T-cell (primary cell): ENCODE data around the gene FAM177A1. TPM values are rescaled to one million over a fixed set of nuclear protein-coding genes. Genes with fewer than 3 reads are reported as not detected.
A peak's percentile ranks its signal among the peaks of the same experiment; 100 is the strongest.

Experiments
- ATAC-seq, 4 experiments: fragments of 200-7000 bp in 3 of 4; fragments of 150-1000 bp in 1 of 4; cut with Tn5 transposase; replicated peaks in 1 of 4; 1 replicate in 3 of 4; 2 replicates in 1 of 4; pipeline ENCODE4 v1.10.0; 2021; ENCODE audit warnings: moderate library complexity in 3 of 4, mild to moderate bottlenecking in 2 of 4, moderate number of reproducible peaks in 1 of 4
- CTCF ChIA-PET, 2 donors: fragments of 300-600 bp; sonication (Branson Sonifier 250); formaldehyde crosslinking; loops; one replicate each; lab custom pipeline; 2022; ENCODE audit warnings: antibody characterized with exemption in 2 of 2; lab: Charles Lee
- POLR2A ChIA-PET, 2 donors: fragments of 300-600 bp; sonication (Branson Sonifier 250); formaldehyde crosslinking; loops; one replicate each; lab custom pipeline; 2022; ENCODE audit warnings: antibody characterized with exemption in 2 of 2; lab: Charles Lee
- DNase-seq, 35 experiments: peaks; one replicate each; pipeline versions ENCODE4 v3.0.0 to v3.0.0-alpha.2; 2013 to 2023
- H3K27ac ChIP-seq: one replicate; pipeline ENCODE4 v1.5.1; 2013; ENCODE audit warnings: low read length
- H3K27me3 ChIP-seq, 2 experiments: replicated peaks in 1 of 2; 1 replicate in 1 of 2; 2 replicates in 1 of 2; pipeline versions ENCODE4 v1.6.1 to v1.7.0; 2013; ENCODE audit warnings: low read length in 1 of 2, mixed read lengths in 1 of 2; ENCODE audit not compliant: control insufficient read depth in 2 of 2, insufficient read depth in 2 of 2; ENCODE audit errors: extremely low read depth in 1 of 2
- H3K36me3 ChIP-seq, 2 donors: 1 replicate in 1 of 2; 2 replicates in 1 of 2; pipeline versions ENCODE4 v1.6.1 to v1.7.0; 2013; ENCODE audit warnings: low read length in 1 of 2; ENCODE audit not compliant: control insufficient read depth in 2 of 2, insufficient read depth in 1 of 2; ENCODE audit errors: extremely low read depth in 1 of 2
- H3K4me1 ChIP-seq, 2 experiments: 1 replicate in 1 of 2; 2 replicates in 1 of 2; pipeline versions ENCODE4 v1.6.1 to v1.7.0; 2013; ENCODE audit warnings: low read length in 2 of 2, mixed read lengths in 1 of 2; ENCODE audit not compliant: insufficient read depth in 2 of 2, control insufficient read depth in 1 of 2; ENCODE audit errors: extremely low read depth in 1 of 2
- H3K4me3 ChIP-seq, 2 donors: 1 replicate in 1 of 2; 2 replicates in 1 of 2; pipeline versions ENCODE4 v1.5.1 to v1.7.0; 2013; ENCODE audit warnings: mild to moderate bottlenecking in 2 of 2, low read length in 1 of 2, moderate library complexity in 1 of 2; ENCODE audit not compliant: control insufficient read depth in 1 of 2; ENCODE audit errors: extremely low read depth in 1 of 2
- H3K9me3 ChIP-seq: 2 replicates; pipeline ENCODE4 v1.7.0; 2013
- H3K27ac Mint-ChIP-seq, 2 donors: one replicate each; pipeline ENCODE4 v1.8.0; 2020 to 2021; ENCODE audit warnings: mild to moderate bottlenecking in 2 of 2, mixed read lengths in 2 of 2
- H3K27me3 Mint-ChIP-seq, 2 donors: one replicate each; pipeline ENCODE4 v1.8.0; 2021 to 2022; ENCODE audit warnings: mixed read lengths in 2 of 2
- H3K36me3 Mint-ChIP-seq: one replicate; pipeline ENCODE4 v1.8.0; 2021; ENCODE audit warnings: mixed read lengths
- H3K4me1 Mint-ChIP-seq, 3 donors: one replicate each; pipeline ENCODE4 v1.8.0; 2020 to 2022; ENCODE audit warnings: mixed read lengths in 3 of 3, mild to moderate bottlenecking in 1 of 3
- H3K4me3 Mint-ChIP-seq, 3 donors: one replicate each; pipeline ENCODE4 v1.8.0; 2020 to 2022; ENCODE audit warnings: mild to moderate bottlenecking in 3 of 3, mixed read lengths in 3 of 3, moderate library complexity in 3 of 3
- H3K9me3 Mint-ChIP-seq, 3 donors: one replicate each; pipeline ENCODE4 v1.8.0; 2020 to 2022; ENCODE audit warnings: mixed read lengths in 3 of 3
- WGBS: methylation state at CpG from one replicate; pipeline ENCODE4 v1.1.5; 2013; ENCODE audit warnings: missing lambda C conversion rate; ENCODE audit not compliant: insufficient coverage; 5-methylcytosine and 5-hydroxymethylcytosine counted together
- total RNA-seq, 35 experiments: library from RNA in 6 of 35; stranded (reverse) in 6 of 35; fragments of 120-200 nt in 1 of 35; gene quantifications; one replicate each; pipeline versions ENCODE4 v1.2.1 to v1.2.4 and lab custom pipeline; 2013 to 2026

Gene FAM177A1
- total RNA-seq, 5 donors from 2014 or later (not counting 1 experiment from before 2014, with no cell fraction given): 35.7 to 141 (median 38.7) TPM

GRCh38 chr14:35114036-35114435, 68.0 kb downstream of the FAM177A1 start:
- Mint-ChIP-seq H3K4me3 (no peak overlapping the region), H3K36me3 (peaks cover 51% of the 10 kb centered on the region), H3K9me3 (no peaks in the 10 kb centered on the region), H3K27ac (no peak overlapping the region), H3K27me3 (no peaks in the 10 kb centered on the region), H3K4me1 (peaks cover 37 to 46% (median 43%) of the 10 kb centered on the region in 3 donors)
- Histone ChIP-seq H3K4me1 (peaks cover 0 to 7% of the 10 kb centered on the region in 2 experiments), H3K36me3 (peaks cover 12 to 62% of the 10 kb centered on the region in 2 donors), H3K27ac (no peak overlapping the region), H3K9me3 (no peaks in the 10 kb centered on the region), H3K4me3 (no peak overlapping the region), H3K27me3 (no peaks in the 10 kb centered on the region)
- no peak for ATAC-seq
- ChIA-PET POLR2A (interaction anchor here (0.5 to 0.9 kb wide), 8 partner anchors 10 to 298 kb away, joined by 3 to 10 read pairs (median 4); no protein-coding TSS in a partner anchor), CTCF (interaction anchor here (0.6 to 0.7 kb wide), 4 partner anchors 133 to 312 kb away, joined by 3 to 5 read pairs (median 4); no protein-coding TSS in a partner anchor)
- no CpG with 5 or more reads among the region's 2 CpGs for WGBS
- no peak for DNase-seq

DNA sequence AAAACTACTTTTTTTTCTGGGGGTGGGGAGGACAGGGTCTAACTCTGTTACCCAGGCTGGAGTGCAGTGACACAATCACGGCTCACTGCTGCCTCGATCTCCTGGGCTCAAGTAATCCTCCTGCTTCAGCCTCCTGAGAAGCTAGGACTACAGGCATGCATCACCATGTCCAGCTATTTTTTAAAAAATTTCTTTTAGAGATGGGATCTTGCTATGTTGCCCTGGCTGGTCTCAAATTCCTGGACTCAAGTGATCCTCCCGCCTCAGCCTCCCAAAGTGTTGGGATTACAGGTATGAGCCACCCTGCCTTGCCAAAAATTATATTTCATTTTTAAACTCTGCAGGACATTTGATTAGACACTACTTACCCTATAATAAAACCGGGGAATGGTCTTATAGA, 70.2 kb downstream of the FAM177A1 start:
- ChIA-PET CTCF (no interaction called here), POLR2A (no interaction called here)
- no peak overlapping the region for H3K27ac Mint-ChIP-seq
- Histone ChIP-seq H3K9me3 (no peaks in the 10 kb centered on the region), H3K4me1 (peaks cover 3 to 27% of the 10 kb centered on the region in 2 experiments), H3K4me3 (no peak overlapping the region), H3K36me3 (peaks cover 12 to 44% of the 10 kb centered on the region in 2 donors), H3K27me3 (no peaks in the 10 kb centered on the region), H3K27ac (no peak overlapping the region)
- no peak for DNase-seq
- peaks cover 55 to 64% (median 60%) of the 10 kb centered on the region in 3 donors for H3K4me1 Mint-ChIP-seq
- H3K36me3 Mint-ChIP-seq: peaks cover 39% of the 10 kb centered on the region
- no peaks in the 10 kb centered on the region for H3K9me3 Mint-ChIP-seq
- ATAC-seq: no peak
- H3K4me3 Mint-ChIP-seq: no peak overlapping the region
- no peaks in the 10 kb centered on the region for H3K27me3 Mint-ChIP-seq
- no CpG with 5 or more reads among the region's 4 CpGs for WGBS

- Histone ChIP-seq H3K4me3 (no peak overlapping the region), H3K9me3 (no peaks in the 10 kb centered on the region), H3K27ac (no peak overlapping the region), H3K4me1 (peaks cover 3 to 30% of the 10 kb centered on the region in 2 experiments), H3K36me3 (peaks cover 12 to 35% of the 10 kb centered on the region in 2 donors), H3K27me3 (no peaks in the 10 kb centered on the region)
- Mint-ChIP-seq H3K27ac (peak overlapping the region in 1 of 2 donors; percentile 30), H3K4me3 (no peak overlapping the region), H3K9me3 (no peaks in the 10 kb centered on the region), H3K4me1 (peaks cover 56 to 62% (median 59%) of the 10 kb centered on the region in 3 donors), H3K27me3 (no peaks in the 10 kb centered on the region), H3K36me3 (peaks cover 30% of the 10 kb centered on the region)
- no peak for ATAC-seq
- CTCF ChIA-PET: no interaction called here
- DNase-seq: no peak
- POLR2A ChIA-PET: interaction anchor here (0.7 kb wide), 2 partner anchors 65 to 374 kb away, joined by 3 to 5 read pairs; no protein-coding TSS in a partner anchor
- no CpG with 5 or more reads among the region's 2 CpGs for WGBS
These were observed 71.0 kb downstream of the FAM177A1 start for GRCh38 chr14:35117112-35117511.

- no peaks in the 10 kb centered on the region for H3K9me3 Mint-ChIP-seq
- WGBS: 18% methylated on average over 20 of the region's 34 CpGs
- Histone ChIP-seq H3K4me3 (peak overlapping the region; percentile 92 to 94), H3K4me1 (peaks cover 15 to 49% of the 10 kb centered on the region in 2 experiments), H3K27ac (peak overlapping the region; percentile 99), H3K36me3 (peaks cover 2 to 3% of the 10 kb centered on the region in 2 donors), H3K27me3 (no peaks in the 10 kb centered on the region), H3K9me3 (no peaks in the 10 kb centered on the region)
- ATAC-seq (no peak), DNase-seq (peak in 1 of 35 experiments; percentile 26)
- ChIA-PET POLR2A (interaction anchor here (0.6 to 3.9 kb wide), 10 partner anchors 18 to 294 kb away, joined by 3 to 35 read pairs (median 4); partner anchors contain the start of genes FAM177A1 (in 1 of the 2) and NFKBIA (in 1 of the 2)), CTCF (interaction anchor here (1.0 to 3.1 kb wide), 4 partner anchors 19 to 295 kb away, joined by 3 to 26 read pairs (median 10); partner anchors contain the start of genes NFKBIA (in 1 of the 2) and SRP54 (in 1 of the 2))
- H3K27ac Mint-ChIP-seq: peak overlapping the region; percentile 100
- peaks cover 12% of the 10 kb centered on the region for H3K36me3 Mint-ChIP-seq
- peak overlapping the region; percentile 98 to 99 (median 98) for H3K4me3 Mint-ChIP-seq
- H3K4me1 Mint-ChIP-seq: peaks cover 75 to 77% (median 77%) of the 10 kb centered on the region in 3 donors
- H3K27me3 Mint-ChIP-seq: no peaks in the 10 kb centered on the region
These were observed 75.2 kb downstream of the FAM177A1 start for GRCh38 chr14:35121026-35121886.

DNA sequence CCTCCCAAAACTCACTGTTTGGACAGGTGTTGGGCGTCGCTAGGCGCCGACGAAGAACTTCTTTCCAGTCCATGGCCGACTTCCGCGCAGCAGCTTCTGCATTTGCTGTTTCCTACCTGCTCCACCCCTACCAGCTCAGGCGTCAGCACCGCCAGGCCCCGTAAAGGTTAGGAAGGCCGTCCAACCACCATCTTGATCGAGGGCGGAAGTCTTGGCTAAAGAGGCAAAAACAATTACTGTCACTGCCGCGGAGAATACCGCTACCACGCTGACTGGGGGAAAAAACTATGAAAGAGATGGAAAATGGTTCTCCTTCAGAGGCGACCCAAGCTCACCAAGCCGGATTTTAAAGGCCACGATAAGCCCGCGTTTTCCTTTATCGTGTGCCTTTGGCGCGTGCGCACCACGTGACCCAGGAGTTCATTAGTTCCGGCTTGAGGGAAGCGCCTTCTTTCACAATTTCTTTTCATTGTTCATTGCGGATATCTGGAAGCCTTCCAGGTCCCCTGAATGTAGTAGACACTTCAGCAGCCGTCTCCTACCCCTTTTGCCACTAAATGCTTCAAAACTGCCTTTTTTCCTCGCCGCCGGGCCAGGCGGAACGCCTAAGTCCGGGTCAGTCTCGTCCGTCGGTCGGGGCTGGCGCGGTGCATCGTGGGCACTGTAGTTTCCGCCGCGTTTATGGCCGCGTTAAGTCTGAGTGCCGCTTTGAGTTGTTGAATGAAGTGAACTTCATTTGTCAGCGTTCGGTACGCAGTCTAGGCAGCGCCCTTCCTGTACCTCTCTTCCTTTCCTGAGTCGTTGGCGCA, 76.0 kb downstream of the FAM177A1 start, which contains the start of the genes PPP2R3C and PRORP:
PPP2R3C (minus strand) TSS at position 104 of the 809 bp plus-strand sequence; CDS start at position 73, 31 bp downstream.
PRORP (plus strand) TSS at position 666 of the 809 bp plus-strand sequence. CDS start 694 bp downstream, outside the sequence.
- WGBS: under 1% methylated on average over 43 of the region's 57 CpGs
- Mint-ChIP-seq H3K4me1 (peaks cover 74 to 78% (median 75%) of the 10 kb centered on the region in 3 donors), H3K27ac (peak within 1 kb of the TSS; percentile 100), H3K4me3 (peak within 1 kb of the TSS; percentile 98 to 99 (median 98)), H3K9me3 (no peaks in the 10 kb centered on the region), H3K36me3 (peaks cover 13% of the 10 kb centered on the region), H3K27me3 (no peaks in the 10 kb centered on the region)
- DNase-seq: peak; percentile 76 to 94 (median 92)
- H3K27ac ChIP-seq: peak within 1 kb of the TSS; percentile 99
- no peaks in the 10 kb centered on the region for H3K27me3 ChIP-seq
- H3K4me3 ChIP-seq: peak within 1 kb of the TSS; percentile 92 to 94
- ChIA-PET POLR2A (interaction anchor here (0.6 to 3.9 kb wide), 12 partner anchors 11 to 294 kb away, joined by 3 to 35 read pairs (median 6); partner anchors contain the start of genes NFKBIA (in 2 of the 2) and FAM177A1 (in 1 of the 2)), CTCF (interaction anchor here (1.0 to 3.1 kb wide), 4 partner anchors 19 to 294 kb away, joined by 3 to 26 read pairs (median 10); partner anchors contain the start of genes NFKBIA (in 1 of the 2) and SRP54 (in 1 of the 2))
- peaks cover 0 to 9% of the 10 kb centered on the region in 2 donors for H3K36me3 ChIP-seq
- peak; percentile 84 to 91 (median 86) for ATAC-seq
- no peaks in the 10 kb centered on the region for H3K9me3 ChIP-seq
- peaks cover 15 to 46% of the 10 kb centered on the region in 2 experiments for H3K4me1 ChIP-seq
